Measurements from ENCODE around the gene SLC37A4. TPM values are rescaled to one million over a fixed set of nuclear protein-coding genes. Genes with fewer than 3 reads are reported as not detected.

Gene SLC37A4
- total RNA-seq, 2 experiments from 2014 or later, result 14.8 to 16.6 TPM

DNA sequence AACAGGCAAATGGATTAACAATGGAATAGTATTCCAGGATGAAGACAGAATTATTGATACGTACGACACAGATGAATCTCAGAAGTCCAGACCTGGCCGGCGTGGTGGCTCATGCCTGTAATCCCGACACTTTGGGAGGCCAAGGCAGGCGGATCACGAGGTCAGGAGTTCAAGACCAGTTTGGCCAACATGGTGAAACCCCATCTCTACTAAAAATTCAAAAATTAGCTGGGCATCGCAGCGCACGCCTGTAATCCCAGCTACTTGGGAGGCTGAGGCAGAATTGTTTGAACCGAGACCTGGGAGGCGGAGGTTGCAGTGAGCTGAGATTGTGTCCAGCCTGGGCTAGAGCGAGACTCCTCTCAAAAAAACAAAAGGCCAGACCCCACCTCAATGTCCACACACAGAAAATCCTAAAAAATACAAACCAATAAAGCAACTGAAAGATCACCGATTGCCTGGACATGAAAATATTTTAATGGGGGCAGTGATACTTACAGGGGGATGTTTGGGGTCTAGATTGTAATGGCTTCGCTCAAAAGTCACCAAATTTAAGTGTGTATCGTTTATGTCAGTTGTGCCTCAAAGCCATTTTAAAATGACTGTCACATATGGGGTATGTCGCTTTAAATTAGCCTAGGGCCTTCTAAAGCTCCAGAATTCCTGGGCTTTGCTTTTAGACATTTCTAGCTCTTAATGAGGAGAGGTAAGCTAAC, 16.3 kb downstream of the SLC37A4 start:
- no peak overlapping the region for H3K4me3 ChIP-seq (ENCODE audit: low read depth, low read length, poor library complexity, severe bottlenecking)
- ChIA-PET CTCF (ENCODE audit: unreplicated experiment) (no interaction called here), POLR2A (interaction anchor here (0.7 to 2.3 kb wide), 5 partner anchors 17 to 93 kb away, joined by 3 to 10 read pairs (median 3); partner anchors contain the start of genes C2CD2L and CENATAC)
- peaks cover 15% of the 10 kb centered on the region for H3K4me1 ChIP-seq (ENCODE audit: insufficient read depth, low read length, poor library complexity, severe bottlenecking)
- intact Hi-C loops (cut with micrococcal nuclease; ENCODE audit: unreplicated experiment), result no loop called here
- BruUV-seq (replicated peaks), result no TSS peak
- H4K20me1 ChIP-seq (ENCODE audit: insufficient read depth, low read length), result peaks cover 20% of the 10 kb centered on the region; the same call in 1 of the 2 replicates
- no peaks in the 10 kb centered on the region for H3K9me3 ChIP-seq (ENCODE audit: low read length)
- no peak overlapping the region for H3K27ac ChIP-seq (ENCODE audit: low read depth, low read length, poor library complexity, severe bottlenecking)
- TF ChIP-seq EZH2phosphoT487 (IDR thresholded peaks at IDR 0.05; ENCODE audit: borderline replicate concordance, low read depth, low read length), result no peak
- TF ChIP-seq, protein P1, sequence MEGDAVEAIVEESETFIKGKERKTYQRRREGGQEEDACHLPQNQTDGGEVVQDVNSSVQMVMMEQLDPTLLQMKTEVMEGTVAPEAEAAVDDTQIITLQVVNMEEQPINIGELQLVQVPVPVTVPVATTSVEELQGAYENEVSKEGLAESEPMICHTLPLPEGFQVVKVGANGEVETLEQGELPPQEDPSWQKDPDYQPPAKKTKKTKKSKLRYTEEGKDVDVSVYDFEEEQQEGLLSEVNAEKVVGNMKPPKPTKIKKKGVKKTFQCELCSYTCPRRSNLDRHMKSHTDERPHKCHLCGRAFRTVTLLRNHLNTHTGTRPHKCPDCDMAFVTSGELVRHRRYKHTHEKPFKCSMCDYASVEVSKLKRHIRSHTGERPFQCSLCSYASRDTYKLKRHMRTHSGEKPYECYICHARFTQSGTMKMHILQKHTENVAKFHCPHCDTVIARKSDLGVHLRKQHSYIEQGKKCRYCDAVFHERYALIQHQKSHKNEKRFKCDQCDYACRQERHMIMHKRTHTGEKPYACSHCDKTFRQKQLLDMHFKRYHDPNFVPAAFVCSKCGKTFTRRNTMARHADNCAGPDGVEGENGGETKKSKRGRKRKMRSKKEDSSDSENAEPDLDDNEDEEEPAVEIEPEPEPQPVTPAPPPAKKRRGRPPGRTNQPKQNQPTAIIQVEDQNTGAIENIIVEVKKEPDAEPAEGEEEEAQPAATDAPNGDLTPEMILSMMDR (conservative IDR thresholded peaks at IDR 0.05; ENCODE audit: low read length), result no peak
- no peak for DNase-seq (ENCODE audit: low spot score)
- H3K4me2 ChIP-seq (ENCODE audit: low read length), result no peak overlapping the region
- H3K9me2 ChIP-seq (ENCODE audit: insufficient read depth, low read length), result no peaks in the 10 kb centered on the region
- peaks cover 81% of the 10 kb centered on the region for H3K36me3 ChIP-seq (ENCODE audit: insufficient read depth, low read length)
- H2AFZ ChIP-seq (ENCODE audit: low read length), result no peak overlapping the region
- H3K79me2 ChIP-seq (ENCODE audit: insufficient read depth, low read depth, low read length), result peaks cover 44% of the 10 kb centered on the region

DNA sequence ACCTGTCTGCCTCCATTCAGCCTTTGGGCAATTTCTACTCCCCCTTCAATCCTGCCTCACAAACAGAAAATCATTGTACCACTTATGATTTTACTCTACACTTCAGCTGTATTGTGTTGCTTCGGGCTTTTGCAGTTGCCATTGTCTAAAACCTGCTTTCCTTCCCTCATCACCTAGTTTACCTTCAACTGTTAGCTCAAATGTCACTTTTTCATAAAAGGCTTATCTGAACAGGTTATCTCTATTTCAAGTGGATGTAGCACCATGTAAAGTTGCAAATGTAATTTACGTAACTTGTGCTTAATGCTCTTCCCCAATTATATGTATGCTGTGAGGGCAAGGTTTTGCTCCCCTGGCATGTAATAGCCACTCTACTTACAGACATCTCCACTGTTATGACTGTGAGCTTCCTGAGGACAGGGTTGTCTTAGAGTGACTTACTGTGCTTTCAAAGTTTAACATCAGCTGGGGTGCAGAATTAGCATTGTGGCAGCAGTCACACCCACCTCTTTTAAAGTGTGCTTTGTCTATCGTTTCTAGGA, 18.0 kb downstream of the SLC37A4 start:
- Histone ChIP-seq H3K4me2 (ENCODE audit: low read length) (no peak overlapping the region), H3K9me3 (ENCODE audit: low read length) (no peaks in the 10 kb centered on the region), H4K20me1 (ENCODE audit: insufficient read depth, low read length) (peaks cover 16% of the 10 kb centered on the region; the same call in 1 of the 2 replicates), H3K4me3 (ENCODE audit: low read depth, low read length, poor library complexity, severe bottlenecking) (no peak overlapping the region), H3K4me1 (ENCODE audit: insufficient read depth, low read length, poor library complexity, severe bottlenecking) (peaks cover 15% of the 10 kb centered on the region), H2AFZ (ENCODE audit: low read length) (no peak overlapping the region), H3K9me2 (ENCODE audit: insufficient read depth, low read length) (no peaks in the 10 kb centered on the region), H3K27ac (ENCODE audit: low read depth, low read length, poor library complexity, severe bottlenecking) (peak overlapping the region; percentile 4), H3K36me3 (ENCODE audit: insufficient read depth, low read length) (peaks cover 81% of the 10 kb centered on the region), H3K79me2 (ENCODE audit: insufficient read depth, low read depth, low read length) (peaks cover 32% of the 10 kb centered on the region)
- no peak for TF ChIP-seq EZH2phosphoT487 (IDR thresholded peaks at IDR 0.05; ENCODE audit: borderline replicate concordance, low read depth, low read length)
- TF ChIP-seq, protein P1 (conservative IDR thresholded peaks at IDR 0.05; ENCODE audit: low read length), result no peak
- intact Hi-C loops (cut with micrococcal nuclease; ENCODE audit: unreplicated experiment), result no loop called here
- no TSS peak for BruUV-seq (replicated peaks)
- ChIA-PET CTCF (ENCODE audit: unreplicated experiment) (no interaction called here), POLR2A (no interaction called here)
- DNase-seq (ENCODE audit: low spot score), result no peak

DNA sequence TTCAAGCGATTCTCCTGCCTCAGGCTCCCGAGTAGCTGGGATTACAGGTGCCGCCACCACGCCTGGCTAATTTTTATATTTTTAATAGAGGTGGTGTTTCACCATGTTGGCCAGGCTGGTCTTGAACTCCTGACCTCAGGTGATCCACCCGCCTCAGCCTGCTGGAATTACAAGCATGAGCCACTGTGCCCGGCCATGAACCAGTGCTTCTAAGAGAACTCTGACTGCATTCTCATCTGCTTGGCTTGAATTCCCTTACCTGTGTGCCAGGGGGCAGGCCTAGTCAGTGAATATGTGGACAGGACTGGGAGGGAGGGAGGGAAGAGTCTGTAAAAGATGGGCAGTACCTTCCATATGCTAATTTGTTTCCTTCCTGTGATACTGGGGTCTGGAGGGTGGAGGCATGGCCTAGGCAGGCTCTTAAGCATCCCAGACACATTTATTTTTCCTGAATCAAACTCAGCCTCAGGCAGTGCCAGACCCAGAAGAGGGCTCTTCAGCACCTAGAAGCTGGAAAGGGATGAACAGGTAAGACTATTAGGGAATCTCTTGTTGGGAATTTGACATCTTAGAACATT, 19.1 kb downstream of the SLC37A4 start:
- H3K27ac ChIP-seq (ENCODE audit: low read depth, low read length, poor library complexity, severe bottlenecking), result peak overlapping the region; percentile 4
- H3K36me3 ChIP-seq (ENCODE audit: insufficient read depth, low read length), result peaks cover 80% of the 10 kb centered on the region
- POLR2A ChIA-PET, result no interaction called here
- intact Hi-C loops (cut with micrococcal nuclease; ENCODE audit: unreplicated experiment), result no loop called here
- CTCF ChIA-PET (ENCODE audit: unreplicated experiment), result no interaction called here
- H3K4me3 ChIP-seq (ENCODE audit: low read depth, low read length, poor library complexity, severe bottlenecking), result no peak overlapping the region
- peaks cover 9% of the 10 kb centered on the region for H3K4me1 ChIP-seq (ENCODE audit: insufficient read depth, low read length, poor library complexity, severe bottlenecking)
- no TSS peak for BruUV-seq (replicated peaks)
- DNase-seq (ENCODE audit: low spot score), result no peak
- no peak for TF ChIP-seq EZH2phosphoT487 (IDR thresholded peaks at IDR 0.05; ENCODE audit: borderline replicate concordance, low read depth, low read length)
- TF ChIP-seq, protein P1 (conservative IDR thresholded peaks at IDR 0.05; ENCODE audit: low read length), result no peak
- peaks cover 21% of the 10 kb centered on the region for H3K79me2 ChIP-seq (ENCODE audit: insufficient read depth, low read depth, low read length)
- no peaks in the 10 kb centered on the region for H3K9me2 ChIP-seq (ENCODE audit: insufficient read depth, low read length)
- 0 out of 2 replicates have a peak, but pooled peaks cover 8% of the 10 kb centered on the region for H4K20me1 ChIP-seq (ENCODE audit: insufficient read depth, low read length)
- no peak overlapping the region for H3K4me2 ChIP-seq (ENCODE audit: low read length)
- H2AFZ ChIP-seq (ENCODE audit: low read length), result no peak overlapping the region
- H3K9me3 ChIP-seq (ENCODE audit: low read length), result no peaks in the 10 kb centered on the region
